Measurements from ENCODE around the gene TBC1D4.

- no peak for TF ChIP-seq CTCF (IDR thresholded peaks at IDR 0.05 in 8 of 11, conservative IDR thresholded peaks at IDR 0.05 in 3 of 11)
- no peak for TF ChIP-seq POLR2A (IDR thresholded peaks at IDR 0.05)
Measured at GRCh38 chr13:75251188-75251587, 230.8 kb downstream of the TBC1D4 start.
